ENCODE results near the gene CDHR3.

DNA sequence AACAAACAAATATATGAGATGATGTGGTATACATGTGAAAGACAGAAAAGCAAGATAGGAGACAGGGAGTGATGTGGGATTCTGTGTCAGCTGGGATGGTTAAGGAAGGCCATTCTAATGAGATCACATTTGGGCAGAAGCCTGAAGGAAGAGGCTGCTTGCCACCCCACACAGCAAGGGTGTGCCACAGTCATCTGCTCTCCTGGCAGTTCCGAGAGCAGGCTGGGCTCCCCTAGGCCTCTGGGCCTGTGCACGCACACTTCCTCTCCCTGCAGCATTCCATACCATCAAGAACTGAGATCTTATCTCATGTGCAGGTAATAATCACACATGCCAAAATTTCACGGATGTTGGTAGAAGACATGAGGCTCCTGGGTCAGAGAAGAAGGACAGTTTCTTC is 105.9 kb downstream of the CDHR3 start:
- no peak for TF ChIP-seq CTCF (conservative IDR thresholded peaks at IDR 0.05 in 1 of 2, IDR thresholded peaks at IDR 0.05 in 1 of 2; ENCODE audit: extremely low read depth in 1 of 2, insufficient read depth in 1 of 2, low read depth in 1 of 2, low read length in 2 of 2)
- TF ChIP-seq EZH2 (IDR thresholded peaks at IDR 0.05; ENCODE audit: borderline replicate concordance, low read length), result no peak

Data from mammary epithelial cell (primary cell).